GM12878 (cell line): ENCODE measurements around the gene ZNF420. TPM values are rescaled to one million over a fixed set of nuclear protein-coding genes. Genes with fewer than 3 reads are reported as not detected.

Experiments
- BACH1 ChIP-seq: fragments of 450-650 bp; IDR thresholded peaks from 2 replicates; pipeline ENCODE4 v1.6.1; 2017; ENCODE audit warnings: mild to moderate bottlenecking, borderline replicate concordance
- CBFB ChIP-seq: IDR thresholded peaks from 2 replicates; pipeline ENCODE4 v1.6.1; 2016; ENCODE audit warnings: antibody characterized with exemption, low read depth
- CREB1 ChIP-seq: IDR thresholded peaks from 2 replicates; pipeline ENCODE4 v1.6.1; 2012; ENCODE audit warnings: low read depth, mild to moderate bottlenecking, inconsistent platforms
- GABPA ChIP-seq: IDR thresholded peaks from 2 replicates; pipeline ENCODE4 v1.6.1; 2014; ENCODE audit warnings: antibody characterized with exemption, low read depth, mild to moderate bottlenecking, inconsistent platforms
- NR2C1 ChIP-seq: fragments of 450-650 bp; IDR thresholded peaks from 2 replicates; pipeline ENCODE4 v1.6.1; 2017; ENCODE audit warnings: antibody characterized with exemption, mild to moderate bottlenecking, moderate library complexity
- SIX5 ChIP-seq: IDR thresholded peaks from 2 replicates; pipeline ENCODE4 v1.6.1; 2011; ENCODE audit warnings: mild to moderate bottlenecking, low read depth, low read length, moderate library complexity; ENCODE audit not compliant: severe bottlenecking
- SPI1 ChIP-seq: IDR thresholded peaks from 2 replicates; pipeline ENCODE4 v1.6.1; 2011; ENCODE audit warnings: low read depth, mild to moderate bottlenecking, low read length, moderate library complexity, borderline replicate concordance; ENCODE audit not compliant: insufficient read depth
- SREBF1 ChIP-seq: IDR thresholded peaks from 2 replicates; pipeline ENCODE4 v1.6.1; 2012; ENCODE audit warnings: mild to moderate bottlenecking, low read length
- TCF7 ChIP-seq: IDR thresholded peaks from 2 replicates; pipeline ENCODE4 v1.6.1; 2014; ENCODE audit warnings: antibody characterized with exemption, borderline replicate concordance
- ZSCAN29 ChIP-seq: fragments of 450-650 bp; IDR thresholded peaks from 2 replicates; pipeline ENCODE4 v1.6.1; 2017; ENCODE audit warnings: mild to moderate bottlenecking, moderate library complexity
- polyA plus RNA-seq, 11 experiments: library from polyadenylated mRNA; depleted of rRNA in 4 of 11; unstranded in 6 of 11; stranded (reverse) in 5 of 11; fragments of >200 nt; fragmentation: Nextera tagmentation in 4 of 11; fragmentation: Illumina TruSeq in 1 of 11; extraction: Ambion mirVana in 4 of 11; extraction: Trizol in 1 of 11; gene quantifications; 1 replicate in 1 of 11; 2 replicates in 10 of 11; pipeline versions ENCODE4 v1.2.1 to v1.2.3, GENCODE V29; 2011 to 2016; ENCODE audit warnings: inconsistent platforms in 2 of 11, missing spikeins in 2 of 11, low read depth in 1 of 11
- total RNA-seq, 4 experiments: library from RNA; depleted of rRNA in 3 of 4; stranded (reverse); fragments of >200 nt in 3 of 4; fragmentation: Illumina TruSeq in 1 of 4; extraction: Trizol in 1 of 4; gene quantifications; 2 replicates each; pipeline versions ENCODE4 v1.2.1 to v1.2.3, GENCODE V29; 2013 to 2021
- TF ChIP-seq, protein P1 (sequence below): IDR thresholded peaks from 2 replicates; pipeline ENCODE4 v1.6.1; 2012; ENCODE audit warnings: low read depth, low read length, improper control_type of control experiment
- TF ChIP-seq, protein P2 (sequence below): fragments of 450-650 bp; IDR thresholded peaks from 2 replicates; pipeline ENCODE4 v1.6.1; 2016; ENCODE audit warnings: mild to moderate bottlenecking, moderate library complexity, borderline replicate concordance
- TF ChIP-seq, protein P3 (sequence below): fragments of 450-650 bp; IDR thresholded peaks from 2 replicates; pipeline ENCODE4 v1.6.1; 2018; ENCODE audit warnings: borderline replicate concordance, mild to moderate bottlenecking; ENCODE audit not compliant: partially characterized antibody
- TF ChIP-seq, protein P4 (sequence below): fragments of 450-650 bp; IDR thresholded peaks from 2 replicates; pipeline ENCODE4 v1.6.1; 2014; ENCODE audit warnings: mild to moderate bottlenecking
- TF ChIP-seq, protein P5 (sequence below): IDR thresholded peaks from 2 replicates; pipeline ENCODE4 v1.6.1; 2011; ENCODE audit warnings: mild to moderate bottlenecking, low read depth, low read length, moderate library complexity; ENCODE audit not compliant: insufficient replicate concordance
- TF ChIP-seq, protein P6 (sequence below): fragments of 450-650 bp; IDR thresholded peaks from 2 replicates; pipeline ENCODE4 v1.6.1; 2016; ENCODE audit warnings: mild to moderate bottlenecking

The ZNF420 gene
- total and polyA plus RNA-seq, 10 of the 15 experiments (the other 5 are each of a cell fraction or from before 2014, with no cell fraction given): 4.5 to 11.4 (median 7.1) TPM

DNA sequence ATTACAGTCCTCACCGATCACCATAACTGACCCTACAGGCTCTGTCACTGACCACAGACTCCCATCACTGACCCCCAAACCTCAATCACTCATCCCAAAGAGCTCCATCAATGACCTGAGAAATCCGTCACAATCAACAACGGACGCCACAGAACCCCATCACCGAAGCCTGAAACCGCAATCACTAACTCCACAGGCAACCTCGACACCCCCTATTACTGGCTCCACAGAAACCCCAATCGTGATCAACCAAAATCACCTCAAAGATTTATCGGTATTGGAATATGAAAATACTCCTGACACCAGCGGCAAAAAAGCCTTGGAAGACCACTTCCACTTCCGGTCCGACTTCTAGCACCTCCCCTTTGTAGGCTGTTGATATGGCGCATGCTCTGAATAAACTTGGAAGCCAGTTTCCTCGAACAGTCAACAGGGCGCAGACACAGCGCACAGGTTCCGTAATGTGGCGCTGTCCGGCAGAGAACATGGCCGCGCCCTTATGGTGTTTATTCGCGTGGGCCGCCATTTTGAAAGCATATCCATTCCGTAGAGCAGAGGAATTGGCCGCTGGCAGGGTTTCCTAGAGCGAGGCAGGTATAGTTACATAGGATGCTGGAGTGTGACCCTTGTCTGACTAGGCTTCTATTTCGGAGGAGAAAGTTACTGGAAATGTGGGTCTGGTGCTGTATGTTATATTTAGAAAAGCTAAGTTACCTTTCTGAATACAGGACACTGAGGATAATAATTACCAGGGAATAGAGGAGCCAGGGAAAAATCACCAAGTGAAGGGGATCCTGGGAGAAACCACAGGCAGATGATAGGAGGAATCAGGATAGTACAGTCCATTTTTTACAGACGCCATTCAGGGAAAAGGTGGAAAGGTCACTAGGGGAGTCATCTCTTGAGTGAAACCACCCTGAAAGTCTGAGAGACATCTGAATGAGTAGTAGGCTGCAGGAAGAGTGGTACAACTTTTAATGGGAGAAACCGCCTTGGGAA is 94.4 kb downstream of the ZNF420 start, which contains the start of gene ZNF585A (continued):
- peak; percentile 85 for TF ChIP-seq GABPA
- TF ChIP-seq SREBF1: no peak
- no peak for TF ChIP-seq BACH1
- no peak for TF ChIP-seq TCF7
- TF ChIP-seq SPI1: peak; percentile 49; the same call in 1 of the 2 replicates
- TF ChIP-seq, protein P1, sequence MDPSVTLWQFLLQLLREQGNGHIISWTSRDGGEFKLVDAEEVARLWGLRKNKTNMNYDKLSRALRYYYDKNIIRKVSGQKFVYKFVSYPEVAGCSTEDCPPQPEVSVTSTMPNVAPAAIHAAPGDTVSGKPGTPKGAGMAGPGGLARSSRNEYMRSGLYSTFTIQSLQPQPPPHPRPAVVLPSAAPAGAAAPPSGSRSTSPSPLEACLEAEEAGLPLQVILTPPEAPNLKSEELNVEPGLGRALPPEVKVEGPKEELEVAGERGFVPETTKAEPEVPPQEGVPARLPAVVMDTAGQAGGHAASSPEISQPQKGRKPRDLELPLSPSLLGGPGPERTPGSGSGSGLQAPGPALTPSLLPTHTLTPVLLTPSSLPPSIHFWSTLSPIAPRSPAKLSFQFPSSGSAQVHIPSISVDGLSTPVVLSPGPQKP: peak; percentile 85
- peak; percentile 89 for TF ChIP-seq SIX5
- TF ChIP-seq, protein P2, sequence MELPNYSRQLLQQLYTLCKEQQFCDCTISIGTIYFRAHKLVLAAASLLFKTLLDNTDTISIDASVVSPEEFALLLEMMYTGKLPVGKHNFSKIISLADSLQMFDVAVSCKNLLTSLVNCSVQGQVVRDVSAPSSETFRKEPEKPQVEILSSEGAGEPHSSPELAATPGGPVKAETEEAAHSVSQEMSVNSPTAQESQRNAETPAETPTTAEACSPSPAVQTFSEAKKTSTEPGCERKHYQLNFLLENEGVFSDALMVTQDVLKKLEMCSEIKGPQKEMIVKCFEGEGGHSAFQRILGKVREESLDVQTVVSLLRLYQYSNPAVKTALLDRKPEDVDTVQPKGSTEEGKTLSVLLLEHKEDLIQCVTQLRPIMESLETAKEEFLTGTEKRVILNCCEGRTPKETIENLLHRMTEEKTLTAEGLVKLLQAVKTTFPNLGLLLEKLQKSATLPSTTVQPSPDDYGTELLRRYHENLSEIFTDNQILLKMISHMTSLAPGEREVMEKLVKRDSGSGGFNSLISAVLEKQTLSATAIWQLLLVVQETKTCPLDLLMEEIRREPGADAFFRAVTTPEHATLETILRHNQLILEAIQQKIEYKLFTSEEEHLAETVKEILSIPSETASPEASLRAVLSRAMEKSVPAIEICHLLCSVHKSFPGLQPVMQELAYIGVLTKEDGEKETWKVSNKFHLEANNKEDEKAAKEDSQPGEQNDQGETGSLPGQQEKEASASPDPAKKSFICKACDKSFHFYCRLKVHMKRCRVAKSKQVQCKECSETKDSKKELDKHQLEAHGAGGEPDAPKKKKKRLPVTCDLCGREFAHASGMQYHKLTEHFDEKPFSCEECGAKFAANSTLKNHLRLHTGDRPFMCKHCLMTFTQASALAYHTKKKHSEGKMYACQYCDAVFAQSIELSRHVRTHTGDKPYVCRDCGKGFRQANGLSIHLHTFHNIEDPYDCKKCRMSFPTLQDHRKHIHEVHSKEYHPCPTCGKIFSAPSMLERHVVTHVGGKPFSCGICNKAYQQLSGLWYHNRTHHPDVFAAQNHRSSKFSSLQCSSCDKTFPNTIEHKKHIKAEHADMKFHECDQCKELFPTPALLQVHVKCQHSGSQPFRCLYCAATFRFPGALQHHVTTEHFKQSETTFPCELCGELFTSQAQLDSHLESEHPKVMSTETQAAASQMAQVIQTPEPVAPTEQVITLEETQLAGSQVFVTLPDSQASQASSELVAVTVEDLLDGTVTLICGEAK: peak; percentile 87
- TF ChIP-seq, protein P3, sequence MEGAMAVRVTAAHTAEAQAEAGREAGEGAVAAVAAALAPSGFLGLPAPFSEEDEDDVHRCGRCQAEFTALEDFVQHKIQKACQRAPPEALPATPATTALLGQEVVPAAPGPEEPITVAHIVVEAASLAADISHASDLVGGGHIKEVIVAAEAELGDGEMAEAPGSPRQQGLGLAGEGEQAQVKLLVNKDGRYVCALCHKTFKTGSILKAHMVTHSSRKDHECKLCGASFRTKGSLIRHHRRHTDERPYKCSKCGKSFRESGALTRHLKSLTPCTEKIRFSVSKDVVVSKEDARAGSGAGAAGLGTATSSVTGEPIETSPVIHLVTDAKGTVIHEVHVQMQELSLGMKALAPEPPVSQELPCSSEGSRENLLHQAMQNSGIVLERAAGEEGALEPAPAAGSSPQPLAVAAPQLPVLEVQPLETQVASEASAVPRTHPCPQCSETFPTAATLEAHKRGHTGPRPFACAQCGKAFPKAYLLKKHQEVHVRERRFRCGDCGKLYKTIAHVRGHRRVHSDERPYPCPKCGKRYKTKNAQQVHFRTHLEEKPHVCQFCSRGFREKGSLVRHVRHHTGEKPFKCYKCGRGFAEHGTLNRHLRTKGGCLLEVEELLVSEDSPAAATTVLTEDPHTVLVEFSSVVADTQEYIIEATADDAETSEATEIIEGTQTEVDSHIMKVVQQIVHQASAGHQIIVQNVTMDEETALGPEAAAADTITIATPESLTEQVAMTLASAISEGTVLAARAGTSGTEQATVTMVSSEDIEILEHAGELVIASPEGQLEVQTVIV: peak; percentile 33
- TF ChIP-seq, protein P4, sequence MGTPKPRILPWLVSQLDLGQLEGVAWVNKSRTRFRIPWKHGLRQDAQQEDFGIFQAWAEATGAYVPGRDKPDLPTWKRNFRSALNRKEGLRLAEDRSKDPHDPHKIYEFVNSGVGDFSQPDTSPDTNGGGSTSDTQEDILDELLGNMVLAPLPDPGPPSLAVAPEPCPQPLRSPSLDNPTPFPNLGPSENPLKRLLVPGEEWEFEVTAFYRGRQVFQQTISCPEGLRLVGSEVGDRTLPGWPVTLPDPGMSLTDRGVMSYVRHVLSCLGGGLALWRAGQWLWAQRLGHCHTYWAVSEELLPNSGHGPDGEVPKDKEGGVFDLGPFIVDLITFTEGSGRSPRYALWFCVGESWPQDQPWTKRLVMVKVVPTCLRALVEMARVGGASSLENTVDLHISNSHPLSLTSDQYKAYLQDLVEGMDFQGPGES: no peak
- peak; percentile 84 for TF ChIP-seq CREB1
- TF ChIP-seq, protein P5, sequence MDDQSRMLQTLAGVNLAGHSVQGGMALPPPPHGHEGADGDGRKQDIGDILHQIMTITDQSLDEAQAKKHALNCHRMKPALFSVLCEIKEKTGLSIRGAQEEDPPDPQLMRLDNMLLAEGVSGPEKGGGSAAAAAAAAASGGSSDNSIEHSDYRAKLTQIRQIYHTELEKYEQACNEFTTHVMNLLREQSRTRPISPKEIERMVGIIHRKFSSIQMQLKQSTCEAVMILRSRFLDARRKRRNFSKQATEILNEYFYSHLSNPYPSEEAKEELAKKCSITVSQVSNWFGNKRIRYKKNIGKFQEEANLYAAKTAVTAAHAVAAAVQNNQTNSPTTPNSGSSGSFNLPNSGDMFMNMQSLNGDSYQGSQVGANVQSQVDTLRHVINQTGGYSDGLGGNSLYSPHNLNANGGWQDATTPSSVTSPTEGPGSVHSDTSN: no peak
- TF ChIP-seq, protein P6, sequence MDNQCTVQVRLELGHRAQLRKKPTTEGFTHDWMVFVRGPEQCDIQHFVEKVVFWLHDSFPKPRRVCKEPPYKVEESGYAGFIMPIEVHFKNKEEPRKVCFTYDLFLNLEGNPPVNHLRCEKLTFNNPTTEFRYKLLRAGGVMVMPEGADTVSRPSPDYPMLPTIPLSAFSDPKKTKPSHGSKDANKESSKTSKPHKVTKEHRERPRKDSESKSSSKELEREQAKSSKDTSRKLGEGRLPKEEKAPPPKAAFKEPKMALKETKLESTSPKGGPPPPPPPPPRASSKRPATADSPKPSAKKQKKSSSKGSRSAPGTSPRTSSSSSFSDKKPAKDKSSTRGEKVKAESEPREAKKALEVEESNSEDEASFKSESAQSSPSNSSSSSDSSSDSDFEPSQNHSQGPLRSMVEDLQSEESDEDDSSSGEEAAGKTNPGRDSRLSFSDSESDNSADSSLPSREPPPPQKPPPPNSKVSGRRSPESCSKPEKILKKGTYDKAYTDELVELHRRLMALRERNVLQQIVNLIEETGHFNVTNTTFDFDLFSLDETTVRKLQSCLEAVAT: peak; percentile 90
- no peak for TF ChIP-seq ZSCAN29
- peak; percentile 79; the same call in 1 of the 2 replicates for TF ChIP-seq CBFB
- peak; percentile 92 for TF ChIP-seq NR2C1
